ENCODE data around the gene CCDC137. TPM values are rescaled to one million over a fixed set of nuclear protein-coding genes. Genes with fewer than 3 reads are reported as not detected.

CCDC137 gene
- polyA plus RNA-seq, 3 donors: 2.4 to 8.8 (median 3.6) TPM

- 56% methylated on average over 18 of the region's 19 CpGs for WGBS (ENCODE audit: insufficient coverage)
- TF ChIP-seq CTCF (IDR thresholded peaks at IDR 0.05): no peak
- H3K36me3 ChIP-seq (replicated peaks in 1 of 2; ENCODE audit: control insufficient read depth in 1 of 2, insufficient read depth in 2 of 2, low read length in 2 of 2): peaks cover 32 to 34% of the 10 kb centered on the region in 2 donors
- H3K27me3 ChIP-seq (ENCODE audit: control insufficient read depth in 2 of 2, insufficient read depth in 2 of 2, low read length in 2 of 2): no peaks in the 10 kb centered on the region
- peaks cover 22 to 25% of the 10 kb centered on the region in 2 donors for H3K4me1 ChIP-seq (ENCODE audit: control insufficient read depth in 1 of 2, insufficient read depth in 2 of 2, low read length in 2 of 2)
- H4K20me1 ChIP-seq (ENCODE audit: insufficient read depth, low read length): peaks cover 38% of the 10 kb centered on the region
- peak overlapping the region in 6 of 7 donors; percentile 2 to 90 (median 73) for H3K27ac Mint-ChIP-seq
- DNase-seq: no peak
- intact Hi-C loops (cut with micrococcal nuclease): loop anchor here (1.0 to 2.0 kb wide), 3 partner anchors 15 to 20 kb away; partner anchors contain the start of genes CCDC137 (in 1 of the 2), MRPL12 (in 1 of the 2) and OXLD1 (in 1 of the 2)
- peaks cover 25 to 40% of the 10 kb centered on the region in 2 donors for H3K36me3 Mint-ChIP-seq
- H3K9me3 ChIP-seq (replicated peaks in 1 of 2; ENCODE audit: control insufficient read depth in 1 of 2, insufficient read depth in 1 of 2, low read length in 2 of 2): no peaks in the 10 kb centered on the region
- H3K4me2 ChIP-seq (replicated peaks; ENCODE audit: extremely low read depth, low read length, poor library complexity, severe bottlenecking): peak overlapping the region; percentile 93
- peak overlapping the region; percentile 84 to 99 (median 97) for H3K4me3 ChIP-seq (replicated peaks in 1 of 3; ENCODE audit: low read depth in 2 of 3, low read length in 3 of 3)
- H3K9ac ChIP-seq (ENCODE audit: insufficient read depth, low read length, poor library complexity, severe bottlenecking): peak overlapping the region; percentile 98
- no peaks in the 10 kb centered on the region for H3K9me3 Mint-ChIP-seq
- peaks cover 0 to 1% (median 0%) of the 10 kb centered on the region in 3 donors for H3K27me3 Mint-ChIP-seq (ENCODE audit: low read depth in 3 of 3)
- H2AFZ ChIP-seq (ENCODE audit: insufficient read depth, low read depth, low read length, poor library complexity, severe bottlenecking): peak overlapping the region; percentile 93
- H3K4me1 Mint-ChIP-seq: peaks cover 25% of the 10 kb centered on the region
- peaks cover 62% of the 10 kb centered on the region for H3K79me2 ChIP-seq (ENCODE audit: insufficient read depth, low read length)
- H3K4me3 Mint-ChIP-seq: peak overlapping the region; percentile 84 to 91
- peak overlapping the region in 1 of 2 donors; percentile 94 for H3K27ac ChIP-seq (ENCODE audit: low read depth in 1 of 2, low read length in 2 of 2)
Observed at GRCh38 chr17:81682565-81683207, 16.1 kb downstream of the CCDC137 start.

GRCh38 chr17:81683208-81683583 lies 16.7 kb downstream of the CCDC137 start:
- Histone ChIP-seq H3K4me3 (replicated peaks in 1 of 3; ENCODE audit: low read depth in 2 of 3, low read length in 3 of 3) (peak overlapping the region; percentile 84 to 99 (median 97)), H3K36me3 (replicated peaks in 1 of 2; ENCODE audit: control insufficient read depth in 1 of 2, insufficient read depth in 2 of 2, low read length in 2 of 2) (peaks cover 37 to 39% of the 10 kb centered on the region in 2 donors), H3K9me3 (replicated peaks in 1 of 2; ENCODE audit: control insufficient read depth in 1 of 2, insufficient read depth in 1 of 2, low read length in 2 of 2) (no peaks in the 10 kb centered on the region), H3K27me3 (ENCODE audit: control insufficient read depth in 2 of 2, insufficient read depth in 2 of 2, low read length in 2 of 2) (no peaks in the 10 kb centered on the region), H3K4me2 (replicated peaks; ENCODE audit: extremely low read depth, low read length, poor library complexity, severe bottlenecking) (peak overlapping the region; percentile 93), H3K9ac (ENCODE audit: insufficient read depth, low read length, poor library complexity, severe bottlenecking) (peak overlapping the region; percentile 98), H4K20me1 (ENCODE audit: insufficient read depth, low read length) (peaks cover 43% of the 10 kb centered on the region), H2AFZ (ENCODE audit: insufficient read depth, low read depth, low read length, poor library complexity, severe bottlenecking) (peak overlapping the region; percentile 93), H3K79me2 (ENCODE audit: insufficient read depth, low read length) (peaks cover 67% of the 10 kb centered on the region), H3K4me1 (ENCODE audit: control insufficient read depth in 1 of 2, insufficient read depth in 2 of 2, low read length in 2 of 2) (peaks cover 22 to 25% of the 10 kb centered on the region in 2 donors), H3K27ac (ENCODE audit: low read depth in 1 of 2, low read length in 2 of 2) (peak overlapping the region; percentile 28 to 94)
- H3K27ac Mint-ChIP-seq: peak overlapping the region in 6 of 7 donors; percentile 60 to 90 (median 86)
- TF ChIP-seq CTCF (IDR thresholded peaks at IDR 0.05): no peak
- H3K9me3 Mint-ChIP-seq: no peaks in the 10 kb centered on the region
- H3K27me3 Mint-ChIP-seq (ENCODE audit: low read depth in 3 of 3): peaks cover 0 to 1% (median 0%) of the 10 kb centered on the region in 3 donors
- peaks cover 27 to 45% of the 10 kb centered on the region in 2 donors for H3K36me3 Mint-ChIP-seq
- H3K4me3 Mint-ChIP-seq: peak overlapping the region; percentile 84 to 91
- no peak for DNase-seq
- peaks cover 25% of the 10 kb centered on the region for H3K4me1 Mint-ChIP-seq
- intact Hi-C loops (cut with micrococcal nuclease): loop anchor here (1.0 to 2.0 kb wide), 3 partner anchors 16 to 20 kb away; partner anchors contain the start of genes CCDC137 (in 1 of the 2), MRPL12 (in 1 of the 2) and OXLD1 (in 1 of the 2)
- under 1% methylated on average over 36 of the region's 37 CpGs for WGBS (ENCODE audit: insufficient coverage)
